HG03442 (cell line): Measurements from ENCODE around the gene TNC.

Experiments used
- ATAC-seq: cut with Tn5 transposase; IDR thresholded peaks from one replicate; pipeline ENCODE4 v1.9.1; 2021; ENCODE audit warnings: mild to moderate bottlenecking, moderate library complexity; ENCODE audit not compliant: unreplicated experiment

The TNC gene

GRCh38 chr9:115104908-115105307 lies 13.0 kb downstream of the TNC start:
- no peak for ATAC-seq

- ATAC-seq, result no peak
Measured at GRCh38 chr9:115103746-115104477, 14.0 kb downstream of the TNC start.

GRCh38 chr9:115099901-115100300 lies 18.1 kb downstream of the TNC start:
- no peak for ATAC-seq

- no peak for ATAC-seq
Measured at GRCh38 chr9:115098226-115098965, 19.6 kb downstream of the TNC start.

- no peak for ATAC-seq
Measured at GRCh38 chr9:115093520-115093919, 24.4 kb downstream of the TNC start.

- ATAC-seq, result no peak
Measured at GRCh38 chr9:115090486-115090885, 27.5 kb downstream of the TNC start.

GRCh38 chr9:115088860-115089259 lies 29.1 kb downstream of the TNC start:
- no peak for ATAC-seq

- ATAC-seq, result no peak
Measured at GRCh38 chr9:115086886-115087285, 31.1 kb downstream of the TNC start.

GRCh38 chr9:115086461-115086860 lies 31.5 kb downstream of the TNC start:
- ATAC-seq, result no peak

GRCh38 chr9:115085773-115086377 lies 32.1 kb downstream of the TNC start:
- ATAC-seq, result no peak

- no peak for ATAC-seq
Measured at GRCh38 chr9:115084709-115085108, 33.2 kb downstream of the TNC start.

GRCh38 chr9:115084157-115084556 lies 33.8 kb downstream of the TNC start:
- ATAC-seq, result no peak

GRCh38 chr9:115080242-115080641 lies 37.7 kb downstream of the TNC start:
- ATAC-seq, result no peak

GRCh38 chr9:115079156-115079555 lies 38.8 kb downstream of the TNC start:
- no peak for ATAC-seq

GRCh38 chr9:115073456-115073855 lies 44.5 kb downstream of the TNC start:
- ATAC-seq, result no peak

GRCh38 chr9:115071176-115071575 lies 46.8 kb downstream of the TNC start:
- ATAC-seq, result no peak

GRCh38 chr9:115069771-115070170 lies 48.2 kb downstream of the TNC start:
- ATAC-seq, result no peak

- no peak for ATAC-seq
Measured at GRCh38 chr9:115069302-115069701, 48.7 kb downstream of the TNC start.

- no peak for ATAC-seq
Measured at GRCh38 chr9:115068031-115068430, 49.9 kb downstream of the TNC start.

- ATAC-seq, result no peak
Measured at GRCh38 chr9:115063058-115063845, 54.7 kb downstream of the TNC start.

GRCh38 chr9:115058684-115059315 lies 59.2 kb downstream of the TNC start:
- ATAC-seq, result no peak
